A673 (cell line): ENCODE data around the gene LSM2. TPM values are rescaled to one million over a fixed set of nuclear protein-coding genes. Genes with fewer than 3 reads are reported as not detected.

Experiments used
- BruUV-seq: library from RNA; stranded (reverse); fragments of 400-500 nt; replicated peaks from 2 replicates; lab custom pipeline; 2021; lab: Mats Ljungman, UMichigan
- CTCF ChIA-PET: fragments of 300-600 bp; sonication (Branson Sonifier 250); formaldehyde crosslinking; loops from one replicate; lab custom pipeline; 2022; ENCODE audit warnings: antibody characterized with exemption; lab: Charles Lee
- POLR2A ChIA-PET: fragments of 300-600 bp; sonication (Branson Sonifier 250); formaldehyde crosslinking; loops from one replicate; lab custom pipeline; 2022; ENCODE audit warnings: antibody characterized with exemption; ENCODE audit not compliant: low non-redundant PET; lab: Charles Lee
- DNase-seq: peaks from one replicate; pipeline ENCODE4 v3.0.0-alpha.2; 2015; ENCODE audit warnings: low spot score
- H3K27ac ChIP-seq: fragments of 200-600 bp; sonication (generic); 2 replicates; pipeline ENCODE4 v1.5.1; 2016; ENCODE audit warnings: mixed run types, low read depth, mild to moderate bottlenecking, mixed read lengths, antibody characterized with exemption, low read length; ENCODE audit not compliant: poor library complexity, severe bottlenecking
- H3K27me3 ChIP-seq: fragments of 200-600 bp; sonication (generic); replicated peaks from 2 replicates; pipeline ENCODE4 v1.6.1; 2017; ENCODE audit warnings: mixed run types, low read depth, mild to moderate bottlenecking, mixed read lengths, antibody characterized with exemption, low read length; ENCODE audit not compliant: insufficient read depth, poor library complexity
- H3K36me3 ChIP-seq: fragments of 200-600 bp; sonication (generic); 2 replicates; pipeline ENCODE4 v1.6.1; 2016; ENCODE audit warnings: mixed run types, mild to moderate bottlenecking, mixed read lengths, antibody characterized with exemption, low read length; ENCODE audit not compliant: insufficient read depth, poor library complexity, severe bottlenecking
- H3K4me1 ChIP-seq: fragments of 200-600 bp; sonication (generic); 2 replicates; pipeline ENCODE4 v1.6.1; 2017; ENCODE audit warnings: mixed run types, mild to moderate bottlenecking, mixed read lengths, antibody characterized with exemption, low read length; ENCODE audit not compliant: insufficient read depth, poor library complexity, severe bottlenecking
- H3K4me3 ChIP-seq: fragments of 200-600 bp; sonication (generic); 2 replicates; pipeline ENCODE4 v1.5.1; 2016; ENCODE audit warnings: low read depth, mixed run types, mild to moderate bottlenecking, mixed read lengths, low read length; ENCODE audit not compliant: poor library complexity, severe bottlenecking
- H3K9me3 ChIP-seq: fragments of 200-600 bp; sonication (generic); 2 replicates; pipeline ENCODE4 v1.6.1; 2016; ENCODE audit warnings: mixed run types, low read depth, mild to moderate bottlenecking, mixed read lengths, antibody characterized with exemption, low read length; ENCODE audit not compliant: poor library complexity, severe bottlenecking
- EZH2 ChIP-seq: fragments of 200-600 bp; sonication (generic); IDR thresholded peaks from 2 replicates; pipeline ENCODE4 v1.6.1; 2017; ENCODE audit warnings: borderline replicate concordance, low read depth, mild to moderate bottlenecking, mixed read lengths, antibody characterized with exemption, low read length; ENCODE audit not compliant: poor library complexity, severe bottlenecking
- intact Hi-C: fragments of 100-400 bp; cut with micrococcal nuclease; formaldehyde crosslinking; loops from one replicate; pipeline ENCODE4 v1.10.0; 2022; ENCODE audit not compliant: unreplicated experiment
- total RNA-seq: library from RNA; stranded (reverse); gene quantifications from 2 replicates; pipeline ENCODE4 v1.2.3, GENCODE V29; 2021
- TF ChIP-seq, protein P1 (sequence below): fragments of 300-800, 200-600 bp; sonication (generic); conservative IDR thresholded peaks from 2 replicates; pipeline ENCODE4 v1.5.1; 2017; ENCODE audit warnings: low read depth, mild to moderate bottlenecking, antibody characterized with exemption, low read length, moderate library complexity, mixed read lengths

The LSM2 gene
- total RNA-seq, 1 experiment from 2014 or later, result 99.8 TPM

DNA sequence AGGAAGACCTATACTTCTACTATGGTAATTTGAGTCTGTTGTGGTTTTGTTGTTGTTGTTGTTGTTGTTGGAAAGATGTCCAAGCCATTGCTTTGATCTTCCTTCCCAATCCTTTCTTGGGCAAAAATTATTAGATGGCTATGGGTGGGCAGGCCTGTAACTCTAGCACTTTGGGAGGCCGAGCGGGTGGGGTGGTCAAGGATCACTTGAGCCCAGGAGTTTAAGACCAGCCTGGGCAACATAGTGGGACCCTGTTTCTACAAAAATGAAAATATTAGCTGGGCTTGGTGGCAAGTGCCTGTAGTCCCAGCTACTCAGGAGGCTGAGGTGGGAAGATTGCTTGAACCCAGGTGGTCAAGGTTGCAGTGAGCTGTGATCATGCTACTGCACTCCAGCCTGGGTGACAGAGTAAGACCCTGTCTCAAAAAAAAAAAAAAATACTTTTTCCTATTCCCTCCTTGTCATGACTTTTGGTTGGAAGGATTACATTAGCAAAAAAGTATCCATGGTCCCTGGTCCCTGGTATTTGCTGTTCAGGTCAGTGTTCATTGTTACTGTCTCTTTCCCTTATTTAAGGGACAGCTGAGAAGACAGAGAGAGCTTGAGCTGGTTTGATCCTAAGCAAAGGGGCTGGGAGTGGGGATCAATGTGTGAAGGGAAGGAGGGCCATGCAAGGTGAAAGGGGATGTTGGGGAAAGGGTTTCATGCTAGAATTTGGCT is 44.2 kb upstream of the LSM2 start:
- no peak for DNase-seq
- no TSS peak for BruUV-seq
- ChIA-PET POLR2A (no interaction called here), CTCF (no interaction called here)
- Histone ChIP-seq H3K9me3 (no peaks in the 10 kb centered on the region), H3K27ac (no peak overlapping the region), H3K4me1 (no peaks in the 10 kb centered on the region), H3K4me3 (no peak overlapping the region), H3K36me3 (no peaks in the 10 kb centered on the region), H3K27me3 (no peaks in the 10 kb centered on the region)
- intact Hi-C loops, result no loop called here
- TF ChIP-seq, protein P1, sequence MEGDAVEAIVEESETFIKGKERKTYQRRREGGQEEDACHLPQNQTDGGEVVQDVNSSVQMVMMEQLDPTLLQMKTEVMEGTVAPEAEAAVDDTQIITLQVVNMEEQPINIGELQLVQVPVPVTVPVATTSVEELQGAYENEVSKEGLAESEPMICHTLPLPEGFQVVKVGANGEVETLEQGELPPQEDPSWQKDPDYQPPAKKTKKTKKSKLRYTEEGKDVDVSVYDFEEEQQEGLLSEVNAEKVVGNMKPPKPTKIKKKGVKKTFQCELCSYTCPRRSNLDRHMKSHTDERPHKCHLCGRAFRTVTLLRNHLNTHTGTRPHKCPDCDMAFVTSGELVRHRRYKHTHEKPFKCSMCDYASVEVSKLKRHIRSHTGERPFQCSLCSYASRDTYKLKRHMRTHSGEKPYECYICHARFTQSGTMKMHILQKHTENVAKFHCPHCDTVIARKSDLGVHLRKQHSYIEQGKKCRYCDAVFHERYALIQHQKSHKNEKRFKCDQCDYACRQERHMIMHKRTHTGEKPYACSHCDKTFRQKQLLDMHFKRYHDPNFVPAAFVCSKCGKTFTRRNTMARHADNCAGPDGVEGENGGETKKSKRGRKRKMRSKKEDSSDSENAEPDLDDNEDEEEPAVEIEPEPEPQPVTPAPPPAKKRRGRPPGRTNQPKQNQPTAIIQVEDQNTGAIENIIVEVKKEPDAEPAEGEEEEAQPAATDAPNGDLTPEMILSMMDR, result no peak
- TF ChIP-seq EZH2, result no peak

DNA sequence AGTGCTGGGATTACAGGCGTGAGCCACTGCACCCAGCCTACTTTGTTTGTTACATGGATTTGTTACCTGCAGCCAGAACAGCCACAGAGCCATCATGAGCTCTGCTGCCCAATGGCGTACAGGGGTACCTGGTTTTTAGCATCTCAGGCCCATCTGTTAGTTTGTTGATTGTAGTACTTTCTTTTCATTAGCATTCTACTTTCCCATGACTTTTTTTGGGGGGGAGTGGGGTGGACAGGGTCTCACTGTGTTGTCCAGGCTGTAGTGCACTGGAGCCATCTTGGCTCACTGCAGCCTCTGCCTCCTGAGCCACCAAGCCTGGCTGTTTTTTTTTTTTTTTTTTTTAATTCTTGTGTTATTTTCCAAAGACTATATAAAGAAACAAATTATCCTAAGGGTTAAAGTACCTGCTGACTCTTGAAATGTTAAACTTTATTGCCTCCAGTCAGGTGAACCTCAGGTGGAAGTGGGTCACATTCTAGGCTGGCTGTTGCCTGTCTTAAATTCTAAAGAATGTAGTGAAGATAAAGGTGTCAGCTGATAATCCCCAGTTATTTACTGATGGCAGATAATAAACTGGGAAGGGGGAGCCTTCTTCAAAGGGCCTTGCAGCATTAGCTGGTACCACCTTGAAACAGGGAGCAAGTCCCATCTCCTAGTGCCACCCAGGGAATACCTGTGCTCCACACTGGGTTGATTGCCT is 40.7 kb upstream of the LSM2 start:
- H3K9me3 ChIP-seq, result no peaks in the 10 kb centered on the region
- no peaks in the 10 kb centered on the region for H3K36me3 ChIP-seq
- no peaks in the 10 kb centered on the region for H3K4me1 ChIP-seq
- no peak for DNase-seq
- H3K27ac ChIP-seq, result no peak overlapping the region
- no TSS peak for BruUV-seq
- no peak for TF ChIP-seq EZH2
- TF ChIP-seq, protein P1, result no peak
- no peaks in the 10 kb centered on the region for H3K27me3 ChIP-seq
- CTCF ChIA-PET, result no interaction called here
- intact Hi-C loops, result no loop called here
- H3K4me3 ChIP-seq, result no peak overlapping the region
- POLR2A ChIA-PET, result interaction anchor here (0.5 kb wide), 1 partner anchor 195 kb away, joined by 5 read pairs; no protein-coding TSS in a partner anchor

DNA sequence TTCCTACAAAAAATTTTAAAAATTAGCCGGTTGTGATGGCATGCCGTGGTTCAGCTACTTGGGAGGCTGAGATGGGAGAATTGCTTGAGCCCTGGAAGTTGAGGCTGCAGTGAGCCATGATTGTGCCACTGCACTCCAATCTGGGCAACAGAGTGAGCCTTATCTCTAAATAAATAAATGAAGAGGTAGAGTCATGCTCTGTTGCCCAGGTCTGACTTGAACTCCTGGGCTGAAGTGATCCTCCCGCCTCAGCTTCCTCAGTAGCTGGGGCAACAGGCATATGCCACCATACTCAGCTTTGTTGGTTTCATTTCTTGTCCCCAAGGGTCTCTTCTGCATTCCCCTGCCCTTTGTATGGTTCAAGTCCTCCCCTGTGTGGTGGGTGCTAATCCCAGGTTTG is 37.7 kb upstream of the LSM2 start:
- no peaks in the 10 kb centered on the region for H3K27me3 ChIP-seq
- no peak overlapping the region for H3K4me3 ChIP-seq
- POLR2A ChIA-PET, result no interaction called here
- no peak for TF ChIP-seq EZH2
- TF ChIP-seq, protein P1, result no peak
- H3K36me3 ChIP-seq, result peaks cover 17% of the 10 kb centered on the region
- intact Hi-C loops, result no loop called here
- CTCF ChIA-PET, result no interaction called here
- no peak for DNase-seq
- H3K4me1 ChIP-seq, result no peaks in the 10 kb centered on the region
- no peak overlapping the region for H3K27ac ChIP-seq
- no TSS peak for BruUV-seq
- no peaks in the 10 kb centered on the region for H3K9me3 ChIP-seq
